DMS153 treated with DMSO at 0.1 percent for 48 hours (cell line): ENCODE measurements around the gene EML3.
"Not testable (repeated sequence)": the region's sequence is repeated elsewhere in the genome, so short reads cannot be mapped to it uniquely, and the experiment has no call there.

Source experiments
- DNase-seq: peaks from one replicate; lab custom pipeline; 2025; ENCODE audit not compliant: unreplicated experiment; lab: John Stamatoyannopoulos, UW

EML3 gene, protein sequence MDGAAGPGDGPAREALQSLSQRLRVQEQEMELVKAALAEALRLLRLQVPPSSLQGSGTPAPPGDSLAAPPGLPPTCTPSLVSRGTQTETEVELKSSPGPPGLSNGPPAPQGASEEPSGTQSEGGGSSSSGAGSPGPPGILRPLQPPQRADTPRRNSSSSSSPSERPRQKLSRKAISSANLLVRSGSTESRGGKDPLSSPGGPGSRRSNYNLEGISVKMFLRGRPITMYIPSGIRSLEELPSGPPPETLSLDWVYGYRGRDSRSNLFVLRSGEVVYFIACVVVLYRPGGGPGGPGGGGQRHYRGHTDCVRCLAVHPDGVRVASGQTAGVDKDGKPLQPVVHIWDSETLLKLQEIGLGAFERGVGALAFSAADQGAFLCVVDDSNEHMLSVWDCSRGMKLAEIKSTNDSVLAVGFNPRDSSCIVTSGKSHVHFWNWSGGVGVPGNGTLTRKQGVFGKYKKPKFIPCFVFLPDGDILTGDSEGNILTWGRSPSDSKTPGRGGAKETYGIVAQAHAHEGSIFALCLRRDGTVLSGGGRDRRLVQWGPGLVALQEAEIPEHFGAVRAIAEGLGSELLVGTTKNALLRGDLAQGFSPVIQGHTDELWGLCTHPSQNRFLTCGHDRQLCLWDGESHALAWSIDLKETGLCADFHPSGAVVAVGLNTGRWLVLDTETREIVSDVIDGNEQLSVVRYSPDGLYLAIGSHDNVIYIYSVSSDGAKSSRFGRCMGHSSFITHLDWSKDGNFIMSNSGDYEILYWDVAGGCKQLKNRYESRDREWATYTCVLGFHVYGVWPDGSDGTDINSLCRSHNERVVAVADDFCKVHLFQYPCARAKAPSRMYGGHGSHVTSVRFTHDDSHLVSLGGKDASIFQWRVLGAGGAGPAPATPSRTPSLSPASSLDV

GRCh38 chr11:62612366-62613290 is at the start of gene EML3, which contains the start of gene ROM1:
Gene EML3 (minus strand): TSS chr11:62612775. CDS start chr11:62612457, 318 bp downstream.
Gene ROM1 (plus strand): TSS chr11:62613257. CDS start chr11:62613282, 25 bp downstream.
- peak; percentile 37 for DNase-seq

DNA sequence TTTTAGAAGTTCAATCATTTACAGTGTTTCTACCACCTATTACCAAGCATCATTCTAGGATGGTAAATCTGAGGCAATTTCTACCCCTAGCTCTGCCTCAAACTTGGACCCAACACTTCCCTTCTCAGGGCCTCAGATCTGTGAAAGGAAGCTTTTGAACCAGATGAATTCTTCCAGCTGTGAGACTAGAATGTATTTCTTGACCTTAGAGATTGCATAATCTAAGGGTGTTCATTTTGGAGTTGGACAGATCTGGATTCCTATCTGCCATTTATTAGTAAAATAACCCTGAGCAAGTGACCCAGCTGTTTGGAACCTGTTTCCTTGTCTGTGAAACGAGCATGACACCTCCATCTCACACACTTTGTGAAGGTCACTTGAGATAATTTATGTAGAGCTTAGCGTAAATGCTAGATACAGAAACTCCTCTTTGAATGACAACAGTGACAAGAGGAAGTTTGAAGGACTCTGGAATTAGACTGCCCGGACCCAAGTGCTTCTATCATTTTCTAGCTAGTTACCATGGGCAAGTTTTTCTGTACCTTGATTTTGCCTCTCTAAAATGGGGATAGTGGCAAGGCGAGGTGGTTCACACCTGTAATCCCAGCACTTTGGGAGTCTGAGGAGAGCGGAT is 44.3 kb upstream of the EML3 start:
- DNase-seq: no peak

DNA sequence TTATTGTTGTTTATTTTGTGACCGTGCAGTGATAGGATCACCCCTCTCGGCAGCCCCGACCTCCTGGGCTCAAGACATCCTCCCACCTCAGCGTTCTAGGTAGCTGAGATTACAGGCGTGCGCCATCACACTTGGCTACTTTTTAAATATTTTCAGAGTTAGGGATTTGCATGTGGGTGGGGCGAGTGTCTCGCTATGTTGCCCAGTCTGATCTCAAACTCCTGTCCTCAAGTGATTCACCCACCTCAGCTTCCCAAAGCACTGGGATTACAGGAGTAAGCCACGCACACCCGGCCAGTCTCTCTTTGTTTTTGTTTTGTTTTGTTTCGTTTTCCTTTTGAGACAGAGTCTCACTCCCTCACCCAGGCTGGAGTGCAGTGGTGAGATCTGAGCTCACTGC is 41.7 kb upstream of the EML3 start:
- no peak for DNase-seq

- no peak for DNase-seq
Measured at GRCh38 chr11:62652161-62653006, 39.8 kb upstream of the EML3 start.

- DNase-seq: not testable (repeated sequence)
Measured at GRCh38 chr11:62650283-62650682, 37.7 kb upstream of the EML3 start.

GRCh38 chr11:62649486-62649885 is 36.9 kb upstream of the EML3 start:
- DNase-seq: no peak

GRCh38 chr11:62648967-62649364 is 36.4 kb upstream of the EML3 start:
- DNase-seq: no peak

GRCh38 chr11:62648185-62648966 is 35.8 kb upstream of the EML3 start:
- DNase-seq: no peak

- no peak for DNase-seq
Measured at GRCh38 chr11:62647609-62648005, 35.0 kb upstream of the EML3 start.

DNA sequence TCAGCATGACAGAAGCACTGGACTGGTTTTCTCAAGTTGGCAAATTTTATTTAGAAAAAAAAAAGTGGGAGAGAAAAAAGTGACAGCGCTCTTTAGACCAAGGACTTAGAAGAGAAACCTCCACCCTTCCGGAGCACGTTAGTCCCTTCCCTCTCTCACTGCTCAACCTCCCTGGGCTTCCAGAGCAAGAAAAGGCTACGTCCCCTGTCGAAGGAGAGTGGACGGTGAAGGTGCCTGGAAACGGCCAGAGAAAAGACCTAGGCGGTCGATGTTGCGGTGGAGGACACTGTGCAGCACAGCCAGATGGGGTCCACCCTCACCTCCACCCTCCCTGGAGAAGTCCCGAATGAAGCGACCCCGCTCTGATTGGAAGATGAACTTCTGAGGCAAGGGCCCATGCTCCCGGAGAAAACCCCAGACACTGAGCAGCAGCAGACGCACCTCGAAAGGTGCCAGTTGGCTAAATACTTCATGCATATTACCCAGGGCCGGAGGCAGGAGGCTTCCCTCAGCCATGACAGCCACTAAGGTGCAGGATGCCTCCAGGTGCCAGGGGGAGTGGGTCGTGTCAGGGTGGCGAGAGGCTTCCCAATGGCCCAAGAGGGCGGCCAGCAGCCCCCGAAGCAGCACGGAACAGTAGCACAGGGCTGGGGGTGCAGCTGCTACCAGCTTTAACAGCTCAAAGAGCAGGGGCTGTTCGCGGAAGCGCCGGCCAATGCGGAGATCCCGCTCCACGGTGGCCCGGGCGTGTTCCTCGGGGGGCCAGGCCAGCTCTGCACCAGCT is 34.4 kb upstream of the EML3 start:
- no peak for DNase-seq

- DNase-seq: peak; percentile 91
Measured at GRCh38 chr11:62645946-62646824, 33.6 kb upstream of the EML3 start, which contains the start of gene GANAB. Gene GANAB (minus strand): TSS chr11:62646613. CDS start chr11:62646599, 14 bp downstream.

GRCh38 chr11:62645671-62645945 is 33.0 kb upstream of the EML3 start:
- DNase-seq: no peak

- DNase-seq: no peak
Measured at GRCh38 chr11:62644220-62644619, 31.6 kb upstream of the EML3 start.

- DNase-seq: no peak
Measured at GRCh38 chr11:62632492-62632891, 19.9 kb upstream of the EML3 start.

DNA sequence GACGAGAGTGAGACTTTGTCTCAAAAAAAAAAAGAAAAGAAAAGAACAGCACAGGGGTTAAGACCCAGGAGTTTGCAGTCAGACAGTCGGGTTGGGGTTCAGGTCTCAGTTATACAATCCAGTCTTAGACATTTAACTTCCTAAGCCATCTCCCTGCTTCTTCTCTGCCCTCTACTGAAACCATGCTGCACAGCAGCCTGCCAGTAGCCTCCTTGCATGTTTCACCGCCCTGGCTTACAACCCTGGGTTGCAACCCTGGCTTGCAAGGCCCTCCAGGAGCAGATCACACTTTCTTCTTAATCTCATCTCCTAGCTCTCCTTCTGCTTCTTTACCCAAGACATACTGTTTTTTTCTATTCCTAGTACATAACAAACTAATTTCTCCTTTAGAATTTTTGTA is 15.1 kb upstream of the EML3 start:
- DNase-seq: no peak

- DNase-seq: no peak
Measured at GRCh38 chr11:62622476-62623089, 10.0 kb upstream of the EML3 start.
